HG03139 (cell line): ENCODE results near the gene TACC3.
"Not testable (repeated sequence)": the region's sequence is repeated elsewhere in the genome, so short reads cannot be mapped to it uniquely, and the experiment has no call there.

ENCODE experiments used
- ATAC-seq: cut with Tn5 transposase; IDR thresholded peaks from one replicate; pipeline ENCODE4 v1.9.1; 2021; ENCODE audit not compliant: unreplicated experiment

The TACC3 gene

GRCh38 chr4:1701671-1702070, 19.6 kb upstream of the TACC3 start:
- ATAC-seq: not testable (repeated sequence)

DNA sequence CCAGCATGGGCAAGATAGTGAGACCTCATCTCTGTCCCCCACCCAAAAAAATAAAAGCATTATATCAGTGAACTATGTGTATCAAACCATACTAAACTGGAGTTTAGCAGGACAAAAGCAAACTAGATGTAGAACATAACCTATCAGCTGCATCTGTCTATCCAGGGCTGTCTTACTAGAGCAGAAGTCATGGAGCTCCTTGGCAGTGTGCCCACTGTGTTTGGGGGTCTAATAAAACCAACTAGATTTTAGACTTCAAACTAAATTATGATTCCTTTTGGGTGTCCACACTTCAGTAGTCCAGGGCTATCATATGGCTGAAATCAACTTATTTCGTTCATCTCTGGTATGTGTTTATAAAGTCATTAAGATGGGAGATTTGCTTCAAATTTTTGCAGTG, 17.5 kb upstream of the TACC3 start:
- no peak for ATAC-seq

DNA sequence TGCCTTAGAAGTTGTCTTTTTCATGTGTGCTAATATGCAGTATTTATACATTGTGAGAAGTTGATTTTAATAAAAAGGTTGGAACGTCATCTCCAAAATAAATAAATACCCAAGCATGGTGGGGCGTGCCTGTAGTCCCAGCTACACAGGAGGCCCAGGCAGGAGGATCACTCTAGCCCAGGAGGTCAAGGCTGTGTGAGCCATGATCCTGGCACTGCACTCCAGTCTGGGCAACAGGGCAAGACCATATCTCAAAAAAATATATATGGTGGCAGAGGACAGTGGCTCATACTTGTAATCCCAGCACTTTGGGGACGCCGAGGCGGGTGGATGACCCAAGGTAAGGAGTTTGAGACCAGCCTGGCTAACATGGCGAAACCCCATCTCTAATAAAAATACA, 15.6 kb upstream of the TACC3 start:
- ATAC-seq: no peak

DNA sequence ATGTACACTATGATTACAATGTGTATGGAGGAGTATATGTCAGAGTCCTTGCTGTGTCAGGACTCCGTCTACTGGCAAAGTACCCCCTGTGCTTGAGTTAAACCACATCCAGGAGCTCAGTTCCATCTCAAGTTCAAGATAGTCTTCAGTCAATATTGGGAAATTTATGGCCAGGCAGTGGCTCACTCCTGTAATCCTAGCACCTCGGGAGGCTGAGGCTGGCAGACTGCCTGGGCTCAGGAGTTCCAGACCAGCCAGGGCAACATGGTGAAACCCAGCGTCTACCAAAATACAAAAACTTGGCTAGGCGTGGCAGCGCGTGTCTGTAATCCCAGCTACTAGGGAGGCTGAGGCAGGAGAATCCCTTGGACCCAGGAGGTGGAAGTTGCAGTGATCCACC, 15.0 kb upstream of the TACC3 start:
- no peak for ATAC-seq

- no peak for ATAC-seq
These were observed 12.7 kb upstream of the TACC3 start for GRCh38 chr4:1708581-1708980.

DNA sequence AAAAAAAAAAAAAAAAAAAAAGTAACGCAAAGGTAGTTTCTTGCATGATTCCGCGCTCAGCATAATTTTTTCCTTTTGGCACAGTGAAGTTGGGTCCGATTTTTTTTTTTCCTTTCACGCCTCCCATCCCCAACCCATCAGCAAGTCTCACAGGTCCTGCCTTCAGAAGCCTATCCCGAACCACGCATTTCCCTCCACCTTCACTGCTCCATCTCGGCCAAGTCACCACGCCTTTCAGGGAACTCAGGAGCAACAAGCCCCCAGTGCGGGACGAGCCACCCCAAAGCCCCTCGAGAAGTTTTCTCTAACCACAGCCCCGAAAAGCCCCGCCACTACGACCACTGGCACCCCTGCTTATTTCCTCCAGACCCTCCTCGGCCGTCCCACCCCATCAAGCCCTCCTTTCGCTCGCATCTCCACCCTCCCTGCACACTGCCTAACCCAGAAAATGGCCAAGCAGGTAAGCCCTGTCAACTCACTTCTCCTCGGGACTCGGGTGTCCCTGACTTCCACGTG, 10.2 kb upstream of the TACC3 start:
- ATAC-seq: no peak

DNA sequence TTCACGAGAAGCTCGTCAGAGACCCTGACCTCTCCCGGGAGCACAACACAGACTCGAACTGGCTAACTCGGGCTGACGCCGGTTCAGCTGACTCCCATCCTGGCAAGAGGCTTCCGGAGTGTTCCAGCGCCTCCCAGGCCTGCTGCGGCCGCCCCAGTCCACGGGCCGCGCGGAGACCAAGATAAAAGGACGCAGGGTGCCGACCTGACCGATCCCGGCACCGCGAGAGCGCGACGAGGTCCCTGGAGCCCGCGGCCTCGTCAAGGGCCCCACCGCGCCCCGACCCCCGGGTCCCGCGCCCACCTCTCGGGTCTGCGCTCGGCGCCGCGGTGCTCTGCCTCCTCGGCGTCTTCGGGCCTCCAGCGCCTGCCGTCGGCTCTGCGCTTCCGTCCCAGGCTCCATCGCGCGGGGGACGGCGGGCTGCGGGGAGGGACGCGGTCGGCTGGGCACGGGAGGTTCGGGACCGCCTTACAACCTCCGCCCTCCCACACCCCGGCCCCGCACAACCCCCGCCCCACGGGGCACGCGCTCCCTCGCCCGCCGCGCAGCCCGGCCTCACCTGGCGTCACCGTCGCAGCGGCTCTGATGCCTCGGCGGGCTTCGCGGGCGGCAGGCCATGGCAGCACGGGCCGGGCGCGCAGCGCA, 9.6 kb upstream of the TACC3 start:
- no peak for ATAC-seq

GRCh38 chr4:1712216-1713002, 8.9 kb upstream of the TACC3 start, which contains the start of gene SLBP:
Gene SLBP, minus strand, starts transcription at chr4:1712319. Its CDS starts 131 bp downstream, at chr4:1712188.
- ATAC-seq: peak; percentile 71

DNA sequence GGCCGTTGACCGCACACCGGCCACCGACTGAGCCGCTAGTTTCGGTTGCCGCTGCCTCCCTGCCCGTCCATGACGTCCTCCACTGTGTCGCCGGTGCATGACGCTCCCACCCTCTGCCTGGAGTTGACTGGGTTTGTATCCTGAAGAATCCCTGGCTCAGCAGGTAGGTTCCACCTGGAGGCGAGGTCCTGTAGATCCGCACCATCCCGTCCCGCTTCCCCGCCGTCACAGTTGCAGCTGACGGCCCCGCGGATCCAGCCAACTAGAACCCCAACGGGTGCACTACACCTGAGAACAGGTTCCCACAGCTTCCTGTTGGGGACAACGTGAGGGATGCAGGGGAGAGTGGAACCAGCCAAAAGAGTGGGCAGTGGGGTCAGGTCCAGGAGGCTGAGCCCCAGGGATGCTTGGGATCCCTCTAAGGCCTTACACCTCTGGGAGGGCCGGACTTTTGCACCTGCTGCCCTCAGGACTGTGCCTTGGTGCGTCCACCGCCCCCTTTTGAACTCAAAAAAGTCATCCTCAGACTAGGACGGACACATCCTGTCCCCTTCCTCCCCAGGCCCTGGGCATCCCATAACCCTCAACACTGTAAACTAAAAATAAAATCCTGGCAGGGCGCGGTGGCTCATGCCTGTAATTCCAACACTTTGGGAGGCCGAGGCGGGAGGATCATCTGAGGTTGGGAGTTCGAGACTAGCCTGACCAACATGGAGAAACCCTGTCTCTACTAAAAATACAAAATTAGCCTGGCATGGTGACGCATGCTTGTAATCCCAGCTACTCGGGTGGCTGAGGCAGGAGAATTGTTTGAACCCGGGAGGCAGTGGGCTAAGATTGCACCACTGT, 8.1 kb upstream of the TACC3 start:
- no peak for ATAC-seq

DNA sequence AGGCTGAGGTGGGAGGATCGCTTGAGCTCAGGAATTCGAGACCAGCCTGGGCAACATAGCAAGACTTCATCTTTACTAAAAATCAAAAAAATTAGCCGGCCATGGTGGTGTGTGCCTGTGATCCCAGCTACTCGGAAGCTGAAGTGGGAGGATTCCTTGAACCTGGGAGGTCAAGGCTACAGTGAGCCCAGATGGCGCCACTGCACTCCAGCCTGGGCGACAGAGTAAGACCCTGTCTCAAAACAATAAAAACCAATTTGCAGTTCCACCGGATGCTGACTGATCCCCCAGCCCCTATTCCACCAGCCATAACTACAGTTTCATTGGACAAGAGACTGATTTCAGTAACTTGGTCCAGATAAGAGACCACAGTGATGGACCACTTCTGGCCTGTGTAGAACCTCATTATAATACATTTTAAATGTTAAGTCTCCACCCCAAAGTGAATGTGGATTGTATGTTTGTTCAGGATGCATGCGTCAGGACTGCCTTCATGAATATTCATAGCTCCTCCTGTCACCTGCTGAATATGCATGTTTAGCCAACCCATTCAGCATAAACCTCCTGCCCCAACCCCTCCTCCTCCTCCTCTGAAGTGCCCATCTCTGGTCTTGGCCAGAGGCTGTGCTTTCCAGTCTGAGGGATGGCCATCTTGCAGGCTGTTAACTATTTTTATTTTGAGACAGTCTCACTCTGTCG, 6.9 kb upstream of the TACC3 start:
- no peak for ATAC-seq

GRCh38 chr4:1715002-1715758, 6.1 kb upstream of the TACC3 start:
- ATAC-seq: no peak

DNA sequence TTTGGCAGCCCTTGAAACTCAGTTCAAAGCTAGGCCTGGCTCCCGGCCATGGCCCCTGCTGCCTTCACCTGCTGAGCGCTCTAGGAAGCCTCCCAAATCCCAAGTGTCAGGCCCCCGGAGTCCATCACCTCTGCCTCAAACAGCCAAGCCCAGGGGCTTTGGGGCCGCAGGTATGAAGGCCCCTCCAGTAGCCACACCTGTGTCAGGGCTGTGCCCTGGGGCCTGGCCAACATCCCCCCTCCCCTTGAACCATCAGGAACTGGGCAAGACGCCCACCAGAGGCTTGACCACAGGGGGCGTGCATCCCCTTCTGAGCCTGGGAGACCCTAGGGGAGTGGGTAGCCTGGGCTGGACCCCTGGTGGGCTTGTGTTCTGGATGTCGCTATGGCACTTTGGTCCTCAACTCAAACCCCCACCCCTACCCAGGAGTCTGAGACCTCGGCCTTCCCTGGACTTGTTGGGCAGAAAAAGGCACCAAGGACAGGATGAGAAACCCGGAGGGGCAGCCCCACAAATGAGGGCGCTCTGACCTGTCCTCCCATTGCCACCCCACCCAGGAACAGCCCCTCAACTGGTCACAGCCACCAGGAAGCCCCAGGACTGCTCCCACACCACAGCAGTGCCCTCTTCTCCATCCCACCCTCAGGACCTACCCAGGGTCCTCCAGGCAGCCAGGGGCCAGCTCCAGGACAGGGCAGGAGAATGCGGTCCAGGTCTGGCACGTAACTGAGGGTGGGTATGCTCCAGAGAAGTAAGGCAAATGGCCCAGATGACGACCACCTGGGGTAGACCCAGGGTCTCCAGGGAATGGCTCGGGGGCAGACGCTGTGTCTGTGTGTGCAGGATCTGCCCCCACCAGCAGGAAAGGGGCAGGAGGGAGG, 5.0 kb upstream of the TACC3 start:
- no peak for ATAC-seq

- no peak for ATAC-seq
These were observed 3.9 kb upstream of the TACC3 start for GRCh38 chr4:1717129-1718094.

DNA sequence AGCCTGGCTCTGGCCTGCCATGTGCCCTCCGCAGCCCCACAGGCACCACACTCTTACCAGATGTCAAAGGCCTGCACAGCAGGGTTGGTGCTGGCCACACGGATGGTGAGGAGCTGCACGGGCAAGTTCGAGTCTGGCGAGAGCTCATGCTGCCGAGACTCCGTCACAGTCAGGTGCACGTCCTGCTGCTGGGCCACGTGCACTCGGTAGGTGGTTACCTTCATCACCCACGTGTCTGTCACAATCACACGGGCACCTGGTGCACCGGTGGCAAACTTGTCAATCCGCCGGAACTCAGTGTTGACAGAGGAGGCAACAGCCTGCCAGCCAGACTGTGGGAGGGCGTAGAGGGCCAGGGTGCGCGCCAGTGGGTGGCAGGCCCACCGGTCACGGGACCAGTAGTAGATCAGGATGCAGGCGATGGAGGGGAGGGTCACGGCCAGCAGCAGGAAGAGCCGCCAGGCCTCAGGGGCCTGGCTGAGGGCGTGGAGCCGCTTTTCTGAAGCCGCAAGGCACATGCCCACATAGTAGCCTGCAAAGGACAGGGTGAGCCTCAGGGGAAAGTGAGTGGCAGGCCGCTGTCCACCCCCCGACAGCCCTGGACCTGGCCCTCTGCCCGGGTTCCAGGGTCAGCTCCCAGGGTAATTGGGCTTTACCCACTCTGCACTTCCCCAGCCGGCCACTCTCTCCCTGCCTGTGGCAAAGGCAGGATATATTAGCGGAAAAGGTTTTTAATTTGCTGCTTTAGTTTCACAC, 3.0 kb upstream of the TACC3 start:
- ATAC-seq: no peak

DNA sequence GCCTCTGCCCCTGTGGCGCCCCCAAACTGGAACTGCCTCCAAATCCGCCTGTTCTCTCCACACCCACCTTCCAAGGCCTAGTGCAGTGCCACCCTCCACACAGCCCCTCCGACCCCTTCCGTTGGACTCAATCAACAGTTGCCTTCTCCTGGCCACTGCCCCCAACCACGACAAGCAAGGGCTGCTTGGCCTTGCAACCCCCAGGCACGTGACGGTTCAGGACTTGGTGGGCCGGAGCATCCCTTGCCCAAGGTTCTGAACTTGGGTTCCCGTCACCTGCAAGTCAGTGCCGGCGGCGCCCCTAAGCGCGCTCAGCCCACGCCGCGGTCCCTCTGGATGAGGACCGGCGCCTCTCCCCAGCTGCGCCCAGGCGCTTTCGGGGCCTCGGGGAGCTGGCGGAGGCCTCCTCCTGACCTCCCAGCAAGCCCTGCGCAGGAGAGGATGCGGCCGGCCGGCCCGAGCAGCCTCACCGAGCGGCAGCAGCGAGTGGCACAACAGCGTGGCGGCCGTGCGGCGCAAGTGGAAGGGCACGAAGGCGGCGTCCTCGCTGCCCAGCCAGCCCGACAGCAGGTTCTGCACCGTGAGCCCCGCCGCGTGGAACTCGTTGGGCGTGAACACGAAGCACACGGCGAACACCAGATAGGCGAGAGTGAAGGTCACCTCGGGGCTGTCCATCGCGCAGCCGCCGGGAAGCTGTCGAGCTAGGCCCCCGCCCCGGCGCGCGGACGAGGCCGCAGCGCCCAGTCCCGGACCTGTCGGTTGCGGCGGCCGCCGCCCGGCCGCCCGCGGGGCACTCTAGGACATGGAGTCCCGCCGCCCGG, 948 bp upstream of the TACC3 start:
- ATAC-seq: no peak
